ENCODE data around the gene GRIN3B.

DNA sequence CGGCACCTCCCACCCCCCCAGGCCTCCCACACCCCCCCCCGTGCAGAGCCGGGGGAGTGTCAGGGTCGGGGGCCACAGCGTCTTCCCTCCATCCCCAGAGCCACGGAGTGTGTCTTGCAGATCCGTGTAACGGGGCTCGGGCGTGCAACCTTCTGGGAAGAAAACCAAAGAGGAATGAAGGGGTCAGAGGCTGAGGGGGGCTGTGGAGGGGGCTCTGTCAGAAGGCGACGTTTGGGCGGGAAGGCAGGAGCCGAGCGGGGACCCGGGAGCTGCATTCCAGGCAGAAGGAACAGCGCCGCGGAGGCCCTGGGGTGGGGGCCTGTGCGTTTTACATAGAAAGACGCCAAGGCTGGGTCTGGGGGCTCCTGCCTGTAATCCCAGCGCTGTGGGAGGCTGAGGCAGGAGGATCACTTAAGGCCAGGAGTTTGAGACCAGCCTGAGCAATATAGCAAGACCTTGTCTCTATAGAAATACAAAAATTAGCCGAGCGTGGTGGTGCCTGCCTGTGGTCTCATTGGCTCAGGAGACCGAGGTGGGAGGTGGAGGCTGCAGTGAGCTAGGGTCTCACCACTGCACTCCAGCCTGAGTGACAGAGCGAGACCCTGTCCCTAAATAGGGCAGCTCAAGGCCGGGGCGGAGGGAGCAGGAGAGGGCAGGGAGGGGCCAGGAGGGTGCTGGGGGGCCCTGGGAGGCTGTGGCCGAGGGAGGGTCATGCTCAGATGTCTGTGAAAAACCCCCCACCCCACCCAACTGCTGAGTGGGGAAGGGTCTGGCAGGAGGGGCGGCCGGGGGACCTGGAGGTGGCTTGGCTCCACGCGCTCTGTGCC lies 46.6 kb upstream of the GRIN3B start:
- TF ChIP-seq, protein P1, sequence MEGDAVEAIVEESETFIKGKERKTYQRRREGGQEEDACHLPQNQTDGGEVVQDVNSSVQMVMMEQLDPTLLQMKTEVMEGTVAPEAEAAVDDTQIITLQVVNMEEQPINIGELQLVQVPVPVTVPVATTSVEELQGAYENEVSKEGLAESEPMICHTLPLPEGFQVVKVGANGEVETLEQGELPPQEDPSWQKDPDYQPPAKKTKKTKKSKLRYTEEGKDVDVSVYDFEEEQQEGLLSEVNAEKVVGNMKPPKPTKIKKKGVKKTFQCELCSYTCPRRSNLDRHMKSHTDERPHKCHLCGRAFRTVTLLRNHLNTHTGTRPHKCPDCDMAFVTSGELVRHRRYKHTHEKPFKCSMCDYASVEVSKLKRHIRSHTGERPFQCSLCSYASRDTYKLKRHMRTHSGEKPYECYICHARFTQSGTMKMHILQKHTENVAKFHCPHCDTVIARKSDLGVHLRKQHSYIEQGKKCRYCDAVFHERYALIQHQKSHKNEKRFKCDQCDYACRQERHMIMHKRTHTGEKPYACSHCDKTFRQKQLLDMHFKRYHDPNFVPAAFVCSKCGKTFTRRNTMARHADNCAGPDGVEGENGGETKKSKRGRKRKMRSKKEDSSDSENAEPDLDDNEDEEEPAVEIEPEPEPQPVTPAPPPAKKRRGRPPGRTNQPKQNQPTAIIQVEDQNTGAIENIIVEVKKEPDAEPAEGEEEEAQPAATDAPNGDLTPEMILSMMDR (IDR thresholded peaks at IDR 0.05; ENCODE audit: low read depth, low read length): no peak
- no peak for TF ChIP-seq EZH2phosphoT487 (IDR thresholded peaks at IDR 0.05; ENCODE audit: low read depth)

Data from OCI-LY3 (cell line).